Stimulated activated CD8-positive, alpha-beta memory T cell treated with anti-CD3 and anti-CD28 coated beads, Interleukin-4, amount 100 ng/mL, for 48 hours (primary cell): ENCODE measurements around the gene BACE1.
A peak's percentile ranks its signal among the peaks of the same experiment; 100 is the strongest.
"Not testable (repeated sequence)": the region's sequence is repeated elsewhere in the genome, so short reads cannot be mapped to it uniquely, and the experiment has no call there.

Source experiments
- DNase-seq: peaks from one replicate; pipeline ENCODE4 v3.0.0-alpha.2; 2020

BACE1 gene

GRCh38 chr11:117316197-117316961, at the start of gene BACE1:
Gene BACE1, minus strand, starts transcription at chr11:117316256. Its CDS starts 461 bp downstream, at chr11:117315795.
- peak; percentile 43 for DNase-seq

- DNase-seq = no peak
These were observed 45.4 kb upstream of the BACE1 start for GRCh38 chr11:117361432-117361831.

- no peak for DNase-seq
These were observed 40.3 kb upstream of the BACE1 start for GRCh38 chr11:117356126-117356890.

GRCh38 chr11:117354550-117354949, 38.5 kb upstream of the BACE1 start:
- no peak for DNase-seq

- no peak for DNase-seq
These were observed 29.0 kb upstream of the BACE1 start for GRCh38 chr11:117345039-117345438.

- DNase-seq = no peak
These were observed 21.0 kb upstream of the BACE1 start for GRCh38 chr11:117337076-117337475.

GRCh38 chr11:117335399-117335798, 19.3 kb upstream of the BACE1 start:
- DNase-seq = no peak

GRCh38 chr11:117334896-117335295, 18.8 kb upstream of the BACE1 start:
- DNase-seq = no peak

- DNase-seq = no peak
These were observed 17.9 kb upstream of the BACE1 start for GRCh38 chr11:117333917-117334316.

- no peak for DNase-seq
These were observed 16.8 kb upstream of the BACE1 start for GRCh38 chr11:117332843-117333242.

- no peak for DNase-seq
These were observed 12.4 kb upstream of the BACE1 start for GRCh38 chr11:117328375-117329010.

GRCh38 chr11:117327567-117328374, 11.7 kb upstream of the BACE1 start, which contains the start of gene CEP164:
Gene CEP164, plus strand, starts transcription at chr11:117327854. Its CDS starts 10,733 bp downstream, at chr11:117338587.
- DNase-seq = peak; percentile 95

- not testable (repeated sequence) for DNase-seq
These were observed 11.2 kb upstream of the BACE1 start for GRCh38 chr11:117327255-117327566.

- DNase-seq = no peak
These were observed 3.3 kb upstream of the BACE1 start for GRCh38 chr11:117319214-117319840.

GRCh38 chr11:117318738-117319137, 2.7 kb upstream of the BACE1 start:
- DNase-seq = no peak

- DNase-seq = peak; percentile 32
These were observed 515 bp downstream of the BACE1 start for GRCh38 chr11:117315285-117316196.

- no peak for DNase-seq
These were observed 1.2 kb downstream of the BACE1 start for GRCh38 chr11:117314840-117315239.

GRCh38 chr11:117313828-117314768, 2.0 kb downstream of the BACE1 start:
- DNase-seq = no peak

- no peak for DNase-seq
These were observed 3.0 kb downstream of the BACE1 start for GRCh38 chr11:117313091-117313490.

- no peak for DNase-seq
These were observed 6.7 kb downstream of the BACE1 start for GRCh38 chr11:117309310-117309709.
